ENCODE results near the gene CRADD.
"Not testable (repeated sequence)": the region's sequence is repeated elsewhere in the genome, so short reads cannot be mapped to it uniquely, and the experiment has no call there.

CRADD gene

GRCh38 chr12:93896952-93897351, 219.8 kb downstream of the CRADD start:
- no peak for DNase-seq (ENCODE audit: low read depth)

GRCh38 chr12:93901739-93902138, 224.6 kb downstream of the CRADD start:
- no peak for DNase-seq (ENCODE audit: low read depth)

- DNase-seq (ENCODE audit: low read depth): no peak
Measured at GRCh38 chr12:93902192-93902591, 225.0 kb downstream of the CRADD start.

GRCh38 chr12:93902736-93903562, 225.8 kb downstream of the CRADD start:
- no peak for DNase-seq (ENCODE audit: low read depth)

GRCh38 chr12:93904124-93904523, 226.9 kb downstream of the CRADD start:
- no peak for DNase-seq (ENCODE audit: low read depth)

GRCh38 chr12:93908264-93908663, 231.1 kb downstream of the CRADD start:
- DNase-seq (ENCODE audit: low read depth): no peak

- peak; percentile 27 for DNase-seq (ENCODE audit: low read depth)
Measured at GRCh38 chr12:93908846-93909567, 231.8 kb downstream of the CRADD start.

GRCh38 chr12:93911396-93911795, 234.2 kb downstream of the CRADD start:
- no peak for DNase-seq (ENCODE audit: low read depth)

GRCh38 chr12:93912086-93912733, 235.0 kb downstream of the CRADD start:
- DNase-seq (ENCODE audit: low read depth): no peak

- DNase-seq (ENCODE audit: low read depth): peak; percentile 60
Measured at GRCh38 chr12:93913845-93914244, 236.7 kb downstream of the CRADD start.

- no peak for DNase-seq (ENCODE audit: low read depth)
Measured at GRCh38 chr12:93914281-93914680, 237.1 kb downstream of the CRADD start.

- no peak for DNase-seq (ENCODE audit: low read depth)
Measured at GRCh38 chr12:93915411-93915810, 238.2 kb downstream of the CRADD start.

- no peak for DNase-seq (ENCODE audit: low read depth)
Measured at GRCh38 chr12:93916402-93916801, 239.2 kb downstream of the CRADD start.

GRCh38 chr12:93918262-93918661, 241.1 kb downstream of the CRADD start:
- peak; percentile 68 for DNase-seq (ENCODE audit: low read depth)

GRCh38 chr12:93918900-93919299, 241.7 kb downstream of the CRADD start:
- no peak for DNase-seq (ENCODE audit: low read depth)

GRCh38 chr12:93921521-93921920, 244.3 kb downstream of the CRADD start:
- DNase-seq (ENCODE audit: low read depth): peak; percentile 32

GRCh38 chr12:93922583-93923006, 245.4 kb downstream of the CRADD start:
- DNase-seq (ENCODE audit: low read depth): no peak

GRCh38 chr12:93924367-93924766, 247.2 kb downstream of the CRADD start:
- DNase-seq (ENCODE audit: low read depth): no peak

GRCh38 chr12:93925585-93926205, 248.5 kb downstream of the CRADD start:
- no peak for DNase-seq (ENCODE audit: low read depth)

GRCh38 chr12:93926237-93926636, 249.1 kb downstream of the CRADD start:
- no peak for DNase-seq (ENCODE audit: low read depth)

- DNase-seq (ENCODE audit: low read depth): not testable (repeated sequence)
Measured at GRCh38 chr12:93929081-93929480, 251.9 kb downstream of the CRADD start.

- no peak for DNase-seq (ENCODE audit: low read depth)
Measured at GRCh38 chr12:93937812-93938211, 260.6 kb downstream of the CRADD start.

Measured in ELR (cell line).